HK-2 (cell line): ENCODE data around the gene MAP7D1.

ENCODE experiments used
- DNase-seq: peaks from one replicate; pipeline ENCODE4 v3.0.0-alpha.2; 2018; ENCODE audit not compliant: unreplicated experiment

MAP7D1 gene

GRCh38 chr1:36155408-36156328, at the start of gene MAP7D1:
Gene MAP7D1 (plus strand): TSS chr1:36156160. CDS start chr1:36156418, 258 bp downstream.
- peak; percentile 86 for DNase-seq

GRCh38 chr1:36106269-36106668, 49.7 kb upstream of the MAP7D1 start:
- no peak for DNase-seq

GRCh38 chr1:36107394-36107793, 48.6 kb upstream of the MAP7D1 start:
- DNase-seq: no peak

GRCh38 chr1:36108314-36108713, 47.6 kb upstream of the MAP7D1 start:
- peak; percentile 29 for DNase-seq

DNA sequence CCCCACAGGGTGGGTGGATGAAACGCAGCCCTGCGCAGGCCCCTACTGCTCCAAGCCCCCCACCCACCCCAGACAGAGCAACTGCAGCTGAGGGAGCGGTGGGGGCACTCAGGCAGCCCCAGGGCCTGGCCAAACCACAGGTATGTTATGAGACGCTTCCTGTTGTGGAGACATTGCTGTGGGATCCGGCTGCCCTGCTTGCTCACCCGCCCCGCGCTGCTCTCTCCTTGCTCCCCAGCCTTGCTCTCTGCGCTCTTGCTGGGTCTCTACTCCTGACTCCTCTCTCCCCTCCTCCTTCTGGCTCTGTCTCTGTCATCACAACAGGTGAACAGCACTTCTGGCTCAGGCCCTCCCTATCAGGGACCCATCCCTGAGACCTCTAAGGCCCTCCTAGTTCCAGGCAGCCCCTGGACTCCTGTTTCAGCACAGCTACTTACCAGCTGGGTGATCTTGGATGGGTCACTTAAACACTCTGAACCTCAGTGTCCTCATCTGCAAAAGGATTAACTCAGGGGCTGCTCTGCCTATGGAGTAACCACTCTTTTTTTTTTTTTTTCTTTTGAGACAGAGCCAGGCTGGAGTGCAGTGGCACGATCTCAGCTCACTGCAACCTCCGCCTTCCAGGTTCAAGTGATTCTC, 46.8 kb upstream of the MAP7D1 start:
- DNase-seq: peak; percentile 79

GRCh38 chr1:36111151-36111550, 44.8 kb upstream of the MAP7D1 start:
- DNase-seq: no peak

DNA sequence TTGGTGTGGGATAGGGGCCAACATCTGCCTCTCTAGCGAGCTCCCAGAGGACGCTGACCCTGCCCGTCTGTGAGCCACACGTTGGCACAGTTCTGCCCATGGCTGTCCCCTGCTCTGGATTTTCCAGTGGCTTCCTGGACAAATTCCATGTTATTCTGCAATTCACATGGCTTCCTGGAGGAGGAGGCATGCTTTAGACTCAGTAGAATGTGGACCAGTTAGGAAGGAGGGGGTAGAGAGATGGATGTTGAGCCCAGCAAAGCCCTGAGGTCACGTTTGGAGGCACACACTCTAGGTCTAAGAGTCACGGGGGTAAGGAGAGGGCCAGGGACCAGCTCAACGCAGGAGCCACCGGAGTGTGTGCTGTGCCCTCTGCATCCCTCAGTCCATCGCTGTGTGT, 43.1 kb upstream of the MAP7D1 start:
- no peak for DNase-seq

- DNase-seq: no peak
These were observed 41.6 kb upstream of the MAP7D1 start for GRCh38 chr1:36114371-36114770.

- DNase-seq: no peak
These were observed 40.7 kb upstream of the MAP7D1 start for GRCh38 chr1:36115200-36115669.

DNA sequence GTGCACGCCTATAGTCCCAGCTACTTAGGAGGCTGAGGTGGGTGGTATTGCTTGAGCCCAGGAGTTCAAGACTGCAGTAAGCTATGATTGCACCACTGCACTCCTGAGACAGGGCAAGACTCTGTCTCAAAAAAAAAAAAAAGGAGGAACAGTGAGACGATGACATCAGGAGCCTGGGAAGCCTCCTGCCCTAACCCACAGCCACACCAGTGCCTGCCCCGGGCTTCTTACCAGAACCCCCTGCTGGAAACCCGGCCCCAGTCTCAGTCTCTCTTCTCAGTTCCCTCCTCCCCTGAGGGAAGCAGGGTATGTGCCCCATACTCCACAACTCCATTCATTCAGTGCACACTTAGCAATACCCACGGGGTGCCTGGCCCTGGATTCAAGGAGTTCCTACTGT, 40.0 kb upstream of the MAP7D1 start:
- no peak for DNase-seq

GRCh38 chr1:36116901-36117300, 39.1 kb upstream of the MAP7D1 start:
- no peak for DNase-seq

- no peak for DNase-seq
These were observed 37.3 kb upstream of the MAP7D1 start for GRCh38 chr1:36118447-36119204.

DNA sequence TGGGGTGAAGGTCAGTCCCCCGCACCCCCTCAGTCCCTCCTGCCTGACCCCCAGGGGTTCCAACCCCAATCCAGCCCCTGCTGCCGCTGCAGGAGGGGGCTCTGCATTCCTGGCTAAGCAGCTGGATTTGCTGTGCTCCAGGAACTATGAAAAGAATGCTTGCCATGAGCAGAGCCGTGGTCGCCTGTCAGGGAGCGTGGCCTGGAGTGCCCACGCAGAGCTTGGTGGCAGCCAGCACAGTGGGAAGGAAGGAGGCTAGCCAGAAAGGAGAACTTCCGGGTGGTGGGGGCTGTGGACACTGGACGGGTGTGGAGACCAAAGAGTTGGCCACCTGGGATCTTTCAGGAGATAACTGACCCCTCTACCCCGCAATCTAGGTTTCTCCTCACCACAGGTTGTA, 36.5 kb upstream of the MAP7D1 start:
- no peak for DNase-seq

DNA sequence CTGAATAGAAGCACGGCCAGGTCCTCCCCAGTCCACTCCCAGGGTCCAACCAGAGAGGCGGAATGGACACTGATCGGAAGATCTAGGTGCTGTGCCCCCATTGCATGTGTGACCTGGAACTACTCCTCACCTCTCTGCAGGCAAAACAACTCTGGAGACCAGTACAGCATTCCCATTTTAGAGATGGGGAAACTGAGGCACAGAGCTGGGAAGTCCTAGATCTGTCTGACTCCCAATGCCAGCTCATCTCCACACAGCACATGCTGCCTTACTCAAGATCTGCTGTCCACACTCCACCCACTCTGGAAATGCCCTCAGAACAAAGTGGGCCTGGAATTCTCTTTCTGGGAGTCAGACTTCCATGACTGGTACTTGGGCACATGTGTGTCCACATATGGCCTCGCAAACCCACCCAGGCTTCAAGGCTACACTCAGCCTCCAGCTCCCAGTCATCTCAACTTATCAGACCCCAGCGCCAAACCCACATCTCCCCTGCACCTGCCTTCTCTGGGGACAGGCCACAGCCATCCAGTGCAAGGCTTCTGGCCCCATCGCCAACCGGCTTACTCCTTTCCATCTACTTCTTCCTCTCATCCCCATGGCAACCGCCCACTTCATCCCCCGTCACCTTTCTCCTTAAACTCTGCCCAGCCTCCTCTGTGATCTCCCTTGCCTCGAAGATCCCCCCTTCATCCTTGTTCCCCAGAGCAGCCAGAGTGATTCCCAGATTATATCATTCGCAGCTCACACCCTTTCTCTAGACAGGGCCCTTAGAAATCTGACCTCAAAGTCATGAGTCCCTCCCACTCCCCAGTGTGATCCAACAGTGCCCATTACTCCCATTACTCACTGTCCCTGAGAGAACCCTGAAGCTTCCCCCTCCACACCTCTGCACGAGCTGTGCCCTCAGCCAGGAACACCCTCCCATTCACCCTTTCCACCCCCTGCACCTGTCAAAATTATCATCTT, 33.6 kb upstream of the MAP7D1 start:
- DNase-seq: no peak

- DNase-seq: no peak
These were observed 32.6 kb upstream of the MAP7D1 start for GRCh38 chr1:36123356-36123755.

DNA sequence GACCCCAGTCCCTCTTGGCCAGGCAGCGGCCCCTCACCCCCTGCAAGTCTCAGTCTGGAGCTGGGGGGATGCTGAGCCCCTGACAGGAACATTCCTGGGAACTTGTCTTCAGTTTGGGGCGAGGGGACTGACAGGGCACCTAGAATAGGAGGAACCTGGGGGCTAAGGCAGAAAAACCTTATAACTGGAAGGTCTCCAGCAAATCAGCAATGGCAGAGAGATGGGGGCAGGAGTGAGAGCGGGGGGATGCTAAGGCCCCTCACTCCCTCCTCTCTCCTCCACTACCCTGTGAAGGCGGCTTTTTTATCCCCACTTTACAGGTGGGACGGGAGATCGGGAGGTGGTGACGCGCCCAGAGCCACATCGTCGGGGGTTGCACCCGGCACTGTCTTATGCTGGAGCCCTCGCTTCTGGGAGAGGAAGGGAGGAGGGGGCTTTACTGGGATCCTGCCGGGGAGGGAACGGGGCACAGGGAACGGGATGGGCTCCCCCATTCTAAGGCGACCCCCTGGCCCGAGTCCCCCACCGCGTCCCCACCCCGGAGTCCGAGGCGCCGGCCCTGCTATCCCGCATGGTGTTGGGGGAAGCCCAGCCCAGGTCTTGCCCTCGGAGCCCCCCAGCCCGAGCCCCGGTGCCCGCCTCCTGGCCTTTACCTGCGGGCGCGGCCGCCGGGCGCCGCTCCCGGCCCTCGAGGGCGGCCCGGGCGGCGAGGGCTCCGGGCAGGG, 31.4 kb upstream of the MAP7D1 start:
- DNase-seq: no peak

DNA sequence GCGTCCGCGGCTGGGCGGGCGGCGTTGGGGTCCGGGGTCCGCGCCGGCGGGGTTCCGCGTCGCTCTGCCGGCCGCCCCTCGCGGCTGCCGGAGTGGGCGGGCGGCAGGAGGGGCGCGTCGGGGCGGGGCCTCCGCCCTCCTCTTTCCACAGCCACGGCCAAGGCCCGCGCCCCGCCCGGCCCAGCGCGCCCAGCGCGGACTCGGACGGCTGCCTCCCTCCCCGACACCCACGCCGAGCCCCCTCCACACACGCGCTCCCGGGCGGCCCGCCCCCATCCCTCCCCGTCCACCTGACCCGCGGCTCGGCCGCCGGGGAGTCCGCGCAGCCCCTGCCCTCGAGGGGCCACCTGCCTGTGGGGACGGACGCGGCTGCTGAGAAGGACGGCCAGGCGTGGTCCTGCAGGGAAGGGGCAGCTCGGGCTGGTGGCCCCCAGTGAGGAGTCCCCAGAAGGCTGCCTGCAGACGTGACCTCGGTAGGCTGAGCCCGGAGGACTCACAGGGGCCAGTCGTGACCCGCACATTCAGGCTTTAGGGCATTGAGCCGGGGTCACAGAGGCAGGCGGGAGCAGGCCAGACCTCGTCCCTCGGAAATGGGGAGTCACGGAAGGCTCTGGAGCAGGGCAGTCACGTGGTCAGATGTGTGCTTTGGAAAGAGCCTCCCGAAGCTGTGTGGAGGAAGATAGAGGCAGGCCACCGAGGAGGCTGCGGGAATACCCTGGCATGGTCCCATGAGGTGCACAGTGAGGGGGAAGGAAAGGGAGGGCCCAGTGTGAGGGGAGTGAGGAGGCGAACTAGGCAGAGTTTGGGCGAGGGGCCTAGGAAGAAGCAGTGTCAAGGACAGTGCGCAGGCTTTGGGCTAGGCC, 30.6 kb upstream of the MAP7D1 start, which contains the start of gene COL8A2:
COL8A2 (minus strand) TSS at position 94 of the 863 bp plus-strand sequence. CDS start 24,980 bp downstream, outside the sequence.
- peak; percentile 16 for DNase-seq

DNA sequence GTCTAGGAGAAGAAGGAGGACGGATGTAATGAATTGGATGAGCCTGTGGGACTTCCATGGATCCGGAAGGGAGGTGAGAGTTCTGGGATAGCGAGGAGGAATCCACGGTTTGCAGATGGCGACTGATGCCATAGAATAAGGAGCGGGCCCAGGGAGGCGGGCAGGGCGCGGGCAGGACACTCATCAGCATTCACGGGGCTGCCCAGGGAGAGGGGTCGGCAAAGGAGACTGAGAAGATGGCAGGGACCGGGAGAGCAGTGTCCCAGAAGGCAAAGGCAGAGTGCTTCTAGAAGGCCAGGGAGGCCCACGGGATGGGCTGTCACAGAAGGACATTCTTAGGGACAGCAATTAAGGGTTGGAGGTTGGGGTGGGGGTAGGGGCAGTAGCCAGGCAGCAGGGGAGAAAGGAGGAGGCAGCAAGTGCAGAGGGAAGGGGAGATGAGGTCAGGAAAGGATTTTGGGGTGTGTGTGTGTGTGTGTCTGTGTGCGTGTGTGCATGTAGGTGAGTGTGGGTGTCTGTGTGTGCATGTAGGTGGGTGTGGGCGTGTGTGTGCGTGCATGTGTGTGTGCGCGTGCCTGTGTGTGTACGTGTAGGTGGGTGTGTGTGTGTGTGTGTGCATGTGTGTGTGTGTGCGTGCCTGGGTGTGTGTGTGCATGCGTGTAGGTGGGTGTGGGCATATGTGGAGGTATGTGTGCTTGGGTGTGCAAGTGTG, 29.8 kb upstream of the MAP7D1 start:
- DNase-seq: peak; percentile 19
